IgD-negative memory B cell (primary cell): ENCODE data around the gene CELA3B. TPM values are rescaled to one million over a fixed set of nuclear protein-coding genes. Genes with fewer than 3 reads are reported as not detected.
"Not testable (repeated sequence)": the region's sequence is repeated elsewhere in the genome, so short reads cannot be mapped to it uniquely, and the experiment has no call there.

Experiments used
- H3K27ac Mint-ChIP-seq, 3 donors: one replicate each; pipeline ENCODE4 v1.8.0; 2020 to 2022; ENCODE audit warnings: mild to moderate bottlenecking in 3 of 3, mixed read lengths in 3 of 3, moderate library complexity in 1 of 3
- H3K27me3 Mint-ChIP-seq: one replicate; pipeline ENCODE4 v1.8.0; 2021; ENCODE audit warnings: mixed read lengths
- H3K36me3 Mint-ChIP-seq: one replicate; pipeline ENCODE4 v1.8.0; 2020; ENCODE audit warnings: mild to moderate bottlenecking, mixed read lengths
- H3K4me1 Mint-ChIP-seq, 3 donors: one replicate each; pipeline ENCODE4 v1.8.0; 2020 to 2022; ENCODE audit warnings: mixed read lengths in 3 of 3, mild to moderate bottlenecking in 1 of 3
- H3K4me3 Mint-ChIP-seq, 4 donors: one replicate each; pipeline ENCODE4 v1.8.0; 2020 to 2022; ENCODE audit warnings: mild to moderate bottlenecking in 4 of 4, mixed read lengths in 4 of 4, moderate library complexity in 3 of 4
- H3K9me3 Mint-ChIP-seq, 3 donors: one replicate each; pipeline ENCODE4 v1.8.0; 2020 to 2021; ENCODE audit warnings: mixed read lengths in 3 of 3, mild to moderate bottlenecking in 1 of 3
- polyA plus RNA-seq: library from polyadenylated mRNA; unstranded; fragments of 300-500 nt; fragmentation: Illumina TruSeq; gene quantifications from one replicate; pipeline ENCODE4 v1.2.3, GENCODE V29; 2021

CELA3B gene
- polyA plus RNA-seq, 1 donor from 2014 or later = not detected

DNA sequence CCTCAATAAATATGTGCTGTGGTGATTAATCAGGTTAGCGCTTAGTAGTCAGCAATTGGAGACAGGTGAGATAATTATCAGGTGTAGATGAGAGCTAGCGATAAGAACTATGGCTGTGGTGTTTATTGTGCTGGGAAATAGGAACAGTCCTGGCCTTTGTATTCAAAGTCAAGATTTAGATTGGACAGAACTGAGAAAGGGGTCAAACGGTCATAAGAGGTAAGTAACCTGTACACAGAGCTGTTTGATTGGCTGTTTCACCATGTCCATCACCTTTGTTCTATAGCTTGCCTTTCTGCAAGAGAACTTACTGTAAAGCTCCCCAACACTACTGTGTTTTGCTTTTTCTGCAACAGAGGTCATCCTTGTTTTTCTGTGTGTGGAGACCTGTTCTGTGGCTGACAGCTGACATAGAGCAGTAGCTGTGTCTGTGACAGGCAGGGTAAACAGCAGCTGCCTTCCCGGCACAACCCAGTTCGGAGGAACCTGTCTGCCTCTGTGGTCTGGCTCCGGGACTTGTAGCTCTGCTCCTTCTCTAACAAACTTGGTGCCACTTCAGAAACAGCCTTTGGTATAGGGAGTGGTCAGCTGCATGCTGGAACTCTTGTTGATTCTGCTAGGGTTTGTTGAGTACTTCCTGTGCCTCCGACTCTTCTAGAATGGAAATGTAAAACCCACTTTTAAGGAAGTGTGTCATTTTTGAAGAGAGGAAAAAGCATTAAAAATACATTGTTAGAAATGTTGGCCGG, 54.6 kb downstream of the CELA3B start:
- H3K9me3 Mint-ChIP-seq = no peaks in the 10 kb centered on the region
- H3K4me1 Mint-ChIP-seq = peaks cover 16 to 27% (median 22%) of the 10 kb centered on the region in 3 donors
- peaks cover 3% of the 10 kb centered on the region for H3K36me3 Mint-ChIP-seq
- H3K27ac Mint-ChIP-seq = peak overlapping the region; percentile 32 to 80 (median 73)
- H3K4me3 Mint-ChIP-seq = peak overlapping the region in 3 of 4 donors; percentile 8 to 81 (median 43)
- no peaks in the 10 kb centered on the region for H3K27me3 Mint-ChIP-seq

DNA sequence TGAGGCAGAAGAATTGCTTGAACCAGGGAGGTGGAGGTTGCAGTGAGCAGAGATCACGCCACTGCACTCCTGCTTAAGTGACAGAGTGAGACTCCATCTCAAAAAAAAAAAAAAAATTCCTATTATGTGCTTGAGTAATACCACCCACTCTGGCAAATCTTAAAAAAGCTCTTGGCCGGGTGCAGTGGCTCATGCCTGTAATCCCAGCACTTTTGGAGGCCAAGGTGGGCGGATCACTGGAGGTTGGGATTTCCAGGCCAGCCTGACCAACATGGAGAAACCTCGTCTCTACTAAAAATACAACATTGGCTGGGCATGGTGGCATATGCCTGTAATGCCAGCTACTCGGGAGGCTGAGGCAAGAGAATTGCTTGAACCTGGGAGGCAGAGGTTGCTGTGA, 58.0 kb downstream of the CELA3B start:
- H3K27ac Mint-ChIP-seq, H3K36me3 Mint-ChIP-seq, H3K27me3 Mint-ChIP-seq, H3K9me3 Mint-ChIP-seq, H3K4me3 Mint-ChIP-seq: not testable (repeated sequence)
- peaks cover 25 to 26% (median 25%) of the 10 kb centered on the region in 3 donors for H3K4me1 Mint-ChIP-seq

DNA sequence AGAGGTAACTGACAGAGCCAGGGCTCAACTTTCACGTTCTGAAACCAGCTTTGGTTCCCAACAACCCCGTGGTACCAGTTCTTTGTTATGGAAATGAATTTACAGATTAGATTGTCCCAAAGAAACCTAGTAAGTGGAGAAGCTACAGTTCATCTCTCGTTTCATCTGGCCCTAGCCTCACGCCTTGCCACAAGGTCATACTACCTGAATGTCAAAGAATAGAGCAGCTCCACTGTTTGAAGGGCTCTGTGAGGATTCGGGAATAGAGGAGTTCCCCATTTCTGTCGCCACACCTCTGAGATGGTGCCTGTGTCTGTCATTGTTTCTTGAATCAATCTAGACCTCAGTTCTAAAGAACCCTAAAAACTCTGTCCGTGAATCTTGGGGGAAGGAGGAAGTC, 60.7 kb downstream of the CELA3B start:
- H3K36me3 Mint-ChIP-seq = no peaks in the 10 kb centered on the region
- H3K4me1 Mint-ChIP-seq = peaks cover 25 to 28% (median 28%) of the 10 kb centered on the region in 3 donors
- peaks cover 0 to 4% (median 0%) of the 10 kb centered on the region in 3 donors for H3K9me3 Mint-ChIP-seq
- peak overlapping the region; percentile 57 to 73 (median 63) for H3K27ac Mint-ChIP-seq
- peak overlapping the region in 2 of 4 donors; percentile 76 to 81 for H3K4me3 Mint-ChIP-seq
- no peaks in the 10 kb centered on the region for H3K27me3 Mint-ChIP-seq

DNA sequence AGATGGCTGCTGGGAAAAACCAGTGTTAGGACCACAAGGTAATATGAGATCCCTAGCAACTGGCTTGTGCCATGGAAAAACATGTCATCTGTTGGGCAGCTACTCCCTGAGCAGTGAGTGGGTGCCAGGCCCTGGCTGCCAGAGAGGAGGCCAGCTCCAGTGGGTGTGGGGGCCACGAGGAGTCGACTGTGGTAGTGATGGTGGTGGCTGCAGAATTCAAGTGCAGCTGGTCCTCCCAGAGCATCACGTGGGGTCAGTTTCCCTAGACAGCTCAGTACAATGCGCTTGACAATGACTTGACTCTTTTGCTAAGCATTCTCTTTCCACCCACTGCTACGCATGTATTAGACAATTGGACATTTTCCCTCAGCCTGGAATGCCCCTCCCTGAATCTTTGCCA, 61.2 kb downstream of the CELA3B start:
- Mint-ChIP-seq H3K4me1 (peaks cover 30 to 33% (median 31%) of the 10 kb centered on the region in 3 donors), H3K27ac (peak overlapping the region; percentile 57 to 73 (median 63)), H3K36me3 (no peaks in the 10 kb centered on the region), H3K9me3 (peaks cover 0 to 4% (median 0%) of the 10 kb centered on the region in 3 donors), H3K4me3 (peak overlapping the region in 3 of 4 donors; percentile 27 to 81 (median 63)), H3K27me3 (no peaks in the 10 kb centered on the region)

Other genes starting within 250 kb of the CELA3B start
- gene USP48, start 193.9 kb upstream of the CELA3B start, polyA plus RNA-seq = 58.4 TPM
- 0.69 TPM for gene LDLRAD2, start 164.8 kb upstream of the CELA3B start, polyA plus RNA-seq
- 0.90 TPM for gene HSPG2, start 39.7 kb upstream of the CELA3B start, polyA plus RNA-seq
- not detected for gene CELA3A, start 24.6 kb downstream of the CELA3B start, polyA plus RNA-seq
- gene CDC42, start 75.7 kb downstream of the CELA3B start, polyA plus RNA-seq = 268 TPM
- not detected for gene WNT4, start 166.1 kb downstream of the CELA3B start, polyA plus RNA-seq